Fibroblast of lung (primary cell): Measurements from ENCODE around the gene MAP1A. TPM values are rescaled to one million over a fixed set of nuclear protein-coding genes. Genes with fewer than 3 reads are reported as not detected.

Experiments used
- DNase-seq, 2 donors: peaks; one replicate each; pipeline versions ENCODE4 v3.0.0 to v3.0.0-alpha.2; 2010; ENCODE audit warnings: low read depth in 2 of 2
- H2AFZ ChIP-seq: 2 replicates; pipeline ENCODE4 v1.5.1; 2012; ENCODE audit warnings: low read length, control low read depth, inconsistent platforms
- H3K27ac ChIP-seq: 2 replicates; pipeline ENCODE4 v1.5.1; 2011; ENCODE audit warnings: low read length, control low read depth; ENCODE audit not compliant: insufficient read depth
- H3K27me3 ChIP-seq: 2 replicates; pipeline ENCODE4 v1.5.1; 2011; ENCODE audit warnings: mild to moderate bottlenecking, low read length; ENCODE audit not compliant: control insufficient read depth, insufficient read depth
- H3K36me3 ChIP-seq: 2 replicates; pipeline ENCODE4 v1.5.1; 2011; ENCODE audit warnings: low read length; ENCODE audit not compliant: control insufficient read depth, insufficient read depth
- H3K4me1 ChIP-seq: 2 replicates; pipeline ENCODE4 v1.5.1; 2011; ENCODE audit warnings: low read length; ENCODE audit not compliant: control insufficient read depth, insufficient read depth; ENCODE audit errors: extremely low read depth
- H3K4me2 ChIP-seq: 2 replicates; pipeline ENCODE4 v1.5.1; 2011; ENCODE audit warnings: low read length, control low read depth; ENCODE audit not compliant: insufficient read depth; ENCODE audit errors: extremely low read depth
- H3K4me3 ChIP-seq, 4 experiments: fragments of 200-600 bp in 1 of 4; sonication (generic) in 1 of 4; replicated peaks in 1 of 4; 2 replicates each; pipeline ENCODE4 v1.5.1; 2011 to 2016; ENCODE audit warnings: low read length in 4 of 4, low read depth in 3 of 4, mild to moderate bottlenecking in 3 of 4, control low read depth in 2 of 4, inconsistent platforms in 1 of 4, mixed read lengths in 1 of 4; ENCODE audit not compliant: insufficient read depth in 1 of 4; ENCODE audit errors: control extremely low read depth in 1 of 4
- H3K79me2 ChIP-seq: 2 replicates; pipeline ENCODE4 v1.5.1; 2012; ENCODE audit warnings: mild to moderate bottlenecking, low read length, inconsistent platforms; ENCODE audit not compliant: control insufficient read depth, insufficient read depth
- H3K9ac ChIP-seq: 2 replicates; pipeline ENCODE4 v1.5.1; 2011; ENCODE audit warnings: mild to moderate bottlenecking, low read length, control low read depth; ENCODE audit not compliant: insufficient read depth
- H3K9me3 ChIP-seq: 2 replicates; pipeline ENCODE4 v1.5.1; 2012; ENCODE audit warnings: low read depth, low read length; ENCODE audit not compliant: control insufficient read depth, insufficient read depth
- H4K20me1 ChIP-seq: 2 replicates; pipeline ENCODE4 v1.5.1; 2011; ENCODE audit warnings: low read length; ENCODE audit not compliant: control insufficient read depth, insufficient read depth; ENCODE audit errors: extremely low read depth
- EZH2 ChIP-seq: IDR thresholded peaks from 2 replicates; pipeline ENCODE4 v1.5.1; 2012; ENCODE audit warnings: low read length, control low read depth, mild to moderate bottlenecking; ENCODE audit errors: missing control alignments
- polyA plus RNA-seq, 2 donors: library from polyadenylated mRNA; depleted of rRNA in 1 of 2; stranded (reverse) in 1 of 2; unstranded in 1 of 2; fragments of >200 nt; gene quantifications; 2 replicates each; pipeline ENCODE4 v1.2.1, GENCODE V29; 2011 to 2012; ENCODE audit warnings: missing spikeins in 1 of 2
- total RNA-seq: library from RNA; depleted of rRNA; stranded (reverse); fragments of >200 nt; gene quantifications from 2 replicates; pipeline ENCODE4 v1.2.1, GENCODE V29; 2014
- TF ChIP-seq, protein P1 (sequence below), 2 donors: IDR thresholded peaks in 1 of 2; conservative IDR thresholded peaks in 1 of 2; 1 replicate in 1 of 2; 2 replicates in 1 of 2; pipeline ENCODE4 v1.5.1; 2011 to 2012; ENCODE audit warnings: low read length in 2 of 2, control low read depth in 1 of 2, inconsistent platforms in 1 of 2, low read depth in 1 of 2, mild to moderate bottlenecking in 1 of 2

Gene MAP1A
- total and polyA plus RNA-seq, 2 donors (not counting 1 experiment from before 2014, with no cell fraction given): 51.2 to 201 TPM

DNA sequence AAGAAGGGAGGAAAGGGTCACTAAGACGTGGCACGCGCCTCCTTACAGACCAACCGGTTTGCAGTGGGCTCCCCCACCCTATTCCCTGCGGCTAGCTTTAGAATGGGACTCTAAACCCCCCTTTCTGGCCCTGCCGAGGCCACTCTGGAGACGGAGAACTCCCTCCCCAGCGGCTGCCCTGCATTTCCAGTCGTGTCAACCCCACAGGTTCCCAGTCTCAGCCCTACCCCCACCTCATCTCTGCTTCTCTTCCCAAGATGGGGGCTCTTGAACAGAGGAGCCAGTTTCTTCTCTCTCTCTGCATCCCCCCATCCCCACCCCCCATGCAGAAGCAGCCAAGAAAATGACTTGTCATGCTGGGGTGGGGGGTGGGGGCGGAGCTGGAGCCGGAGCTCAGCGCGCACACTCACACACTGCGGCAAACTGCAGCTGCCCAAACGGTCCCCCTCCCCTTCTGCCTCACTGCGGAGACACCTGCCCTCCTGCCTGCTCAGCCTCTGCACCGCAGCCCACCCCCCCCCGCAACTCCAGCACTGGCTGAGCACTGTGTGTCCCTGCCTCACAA lies 871 bp downstream of the MAP1A start:
- H3K36me3 ChIP-seq: peaks cover 28% of the 10 kb centered on the region
- H3K27ac ChIP-seq: peak overlapping the region; percentile 93
- no peaks in the 10 kb centered on the region for H3K27me3 ChIP-seq
- H3K79me2 ChIP-seq: peaks cover 48% of the 10 kb centered on the region
- H3K9ac ChIP-seq: peak overlapping the region; percentile 73
- H4K20me1 ChIP-seq: no peaks in the 10 kb centered on the region
- peak; percentile 47 to 74 for DNase-seq
- H3K4me2 ChIP-seq: peak overlapping the region; percentile 92
- H3K9me3 ChIP-seq: no peaks in the 10 kb centered on the region
- TF ChIP-seq EZH2: no peak
- TF ChIP-seq, protein P1, sequence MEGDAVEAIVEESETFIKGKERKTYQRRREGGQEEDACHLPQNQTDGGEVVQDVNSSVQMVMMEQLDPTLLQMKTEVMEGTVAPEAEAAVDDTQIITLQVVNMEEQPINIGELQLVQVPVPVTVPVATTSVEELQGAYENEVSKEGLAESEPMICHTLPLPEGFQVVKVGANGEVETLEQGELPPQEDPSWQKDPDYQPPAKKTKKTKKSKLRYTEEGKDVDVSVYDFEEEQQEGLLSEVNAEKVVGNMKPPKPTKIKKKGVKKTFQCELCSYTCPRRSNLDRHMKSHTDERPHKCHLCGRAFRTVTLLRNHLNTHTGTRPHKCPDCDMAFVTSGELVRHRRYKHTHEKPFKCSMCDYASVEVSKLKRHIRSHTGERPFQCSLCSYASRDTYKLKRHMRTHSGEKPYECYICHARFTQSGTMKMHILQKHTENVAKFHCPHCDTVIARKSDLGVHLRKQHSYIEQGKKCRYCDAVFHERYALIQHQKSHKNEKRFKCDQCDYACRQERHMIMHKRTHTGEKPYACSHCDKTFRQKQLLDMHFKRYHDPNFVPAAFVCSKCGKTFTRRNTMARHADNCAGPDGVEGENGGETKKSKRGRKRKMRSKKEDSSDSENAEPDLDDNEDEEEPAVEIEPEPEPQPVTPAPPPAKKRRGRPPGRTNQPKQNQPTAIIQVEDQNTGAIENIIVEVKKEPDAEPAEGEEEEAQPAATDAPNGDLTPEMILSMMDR (conservative IDR thresholded peaks at IDR 0.05 in 1 of 2, IDR thresholded peaks at IDR 0.05 in 1 of 2; ENCODE audit: low read depth in 1 of 2, low read length in 2 of 2): no peak
- H2AFZ ChIP-seq: peak overlapping the region; percentile 15
- peak overlapping the region; percentile 93 to 99 (median 94) for H3K4me3 ChIP-seq
- H3K4me1 ChIP-seq: peaks cover 27% of the 10 kb centered on the region

DNA sequence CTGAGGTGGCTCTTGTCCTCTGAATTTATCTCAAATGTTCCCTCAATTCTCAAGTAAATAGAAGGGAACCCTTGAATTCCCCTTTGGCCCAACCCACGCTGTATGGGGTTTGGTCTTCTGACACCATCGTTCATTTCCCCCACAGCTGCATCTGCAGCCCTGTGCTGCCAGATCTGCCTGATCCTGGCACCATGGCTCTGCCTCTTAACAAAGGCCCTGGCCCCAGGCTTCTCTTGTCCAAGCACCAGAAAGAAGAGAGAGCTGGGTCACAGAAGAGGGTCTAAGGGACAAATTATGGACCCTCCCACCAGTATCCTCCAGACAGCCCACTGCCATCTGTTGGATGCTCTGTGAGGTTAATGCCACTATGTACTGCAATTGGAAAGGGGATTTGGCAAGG lies 1.8 kb downstream of the MAP1A start:
- peaks cover 18% of the 10 kb centered on the region for H3K4me1 ChIP-seq
- peaks cover 51% of the 10 kb centered on the region for H3K79me2 ChIP-seq
- no peak overlapping the region for H3K9ac ChIP-seq
- no peak for DNase-seq
- TF ChIP-seq EZH2: no peak
- TF ChIP-seq, protein P1 (conservative IDR thresholded peaks at IDR 0.05 in 1 of 2, IDR thresholded peaks at IDR 0.05 in 1 of 2; ENCODE audit: low read depth in 1 of 2, low read length in 2 of 2): no peak
- no peak overlapping the region for H2AFZ ChIP-seq
- peak overlapping the region; percentile 92 for H3K4me2 ChIP-seq
- H3K4me3 ChIP-seq: peak overlapping the region; percentile 93 to 99 (median 94)
- peaks cover 37% of the 10 kb centered on the region for H3K36me3 ChIP-seq
- peak overlapping the region; percentile 93 for H3K27ac ChIP-seq
- no peaks in the 10 kb centered on the region for H3K27me3 ChIP-seq
- H3K9me3 ChIP-seq: no peaks in the 10 kb centered on the region
- no peaks in the 10 kb centered on the region for H4K20me1 ChIP-seq

DNA sequence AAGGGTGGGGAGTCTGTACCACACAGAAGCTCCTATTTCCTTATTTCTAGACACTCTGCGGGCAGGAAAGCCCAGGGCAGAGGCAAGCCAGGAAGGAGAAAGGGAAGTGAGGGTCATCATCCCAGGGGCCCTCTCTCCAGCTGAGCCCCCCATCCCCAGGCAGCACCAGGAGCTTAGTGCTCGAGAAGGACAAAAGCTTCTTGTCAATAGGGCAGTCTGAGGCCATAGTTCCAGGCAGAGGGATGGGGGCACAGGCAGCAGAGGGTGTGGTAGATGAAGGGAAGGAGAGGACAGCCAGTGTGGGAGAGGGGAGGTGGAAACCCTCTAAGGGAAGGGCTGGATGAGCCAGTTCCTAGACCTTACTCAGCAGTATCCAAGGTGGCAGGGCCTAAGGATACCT lies 2.7 kb downstream of the MAP1A start:
- Histone ChIP-seq H3K9ac (no peak overlapping the region), H3K4me2 (no peak overlapping the region), H4K20me1 (no peaks in the 10 kb centered on the region), H3K79me2 (peaks cover 51% of the 10 kb centered on the region), H3K4me3 (peak overlapping the region in 1 of 4 experiments; percentile 1), H3K9me3 (no peaks in the 10 kb centered on the region), H3K27ac (no peak overlapping the region), H3K27me3 (no peaks in the 10 kb centered on the region), H2AFZ (no peak overlapping the region), H3K4me1 (peaks cover 14% of the 10 kb centered on the region), H3K36me3 (peaks cover 43% of the 10 kb centered on the region)
- TF ChIP-seq EZH2: no peak
- TF ChIP-seq, protein P1 (conservative IDR thresholded peaks at IDR 0.05 in 1 of 2, IDR thresholded peaks at IDR 0.05 in 1 of 2; ENCODE audit: low read depth in 1 of 2, low read length in 2 of 2): no peak
- DNase-seq: no peak
